ENCODE data around the gene NDE1. TPM values are rescaled to one million over a fixed set of nuclear protein-coding genes. Genes with fewer than 3 reads are reported as not detected.
A peak's percentile ranks its signal among the peaks of the same experiment; 100 is the strongest.

The NDE1 gene
- polyA plus RNA-seq, 1 donor = 25.9 TPM

DNA sequence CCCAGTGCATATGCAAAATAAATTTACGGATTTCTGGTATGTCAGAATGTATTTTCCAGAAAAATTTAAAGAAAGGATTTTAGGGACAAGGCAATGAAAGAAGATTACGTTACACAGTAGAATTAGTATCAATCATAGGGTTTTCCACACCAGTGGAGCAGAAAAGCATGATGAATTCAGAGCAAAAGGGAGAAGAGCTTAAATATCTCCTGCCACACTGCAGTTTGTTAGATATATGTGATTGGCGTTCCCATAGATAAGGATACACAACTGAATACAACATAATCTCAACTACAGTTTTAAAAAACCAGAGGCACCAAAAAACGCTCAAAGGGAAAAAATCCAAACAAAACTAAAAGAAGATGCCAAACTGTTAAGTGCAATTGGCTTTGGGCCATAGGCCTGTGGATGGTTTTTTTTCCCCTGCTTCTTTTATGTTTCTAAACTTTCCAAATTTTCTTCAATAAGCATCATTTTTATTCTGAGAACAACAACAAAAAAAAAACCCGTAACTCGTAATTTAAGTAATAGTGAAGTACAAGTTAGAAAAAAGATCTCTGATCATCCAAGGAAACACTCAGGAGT lies 29.3 kb upstream of the NDE1 start:
- H3K4me3 ChIP-seq (ENCODE audit: low read length) = no peak overlapping the region
- H3K27ac ChIP-seq (ENCODE audit: low read length) = no peak overlapping the region
- DNase-seq = no peak
- WGBS (ENCODE audit: insufficient coverage, low lambda C conversion rate) = 88% methylated on average over 3 of the region's 6 CpGs
- no peaks in the 10 kb centered on the region for H3K9me3 ChIP-seq (ENCODE audit: control insufficient read depth, low read depth, low read length)
- H3K4me1 ChIP-seq (ENCODE audit: control insufficient read depth, insufficient read depth, low read length) = no peaks in the 10 kb centered on the region
- no peaks in the 10 kb centered on the region for H3K27me3 ChIP-seq (ENCODE audit: control insufficient read depth, insufficient read depth, low read length)
- H3K36me3 ChIP-seq (ENCODE audit: control insufficient read depth, insufficient read depth, low read length) = peaks cover 86% of the 10 kb centered on the region

DNA sequence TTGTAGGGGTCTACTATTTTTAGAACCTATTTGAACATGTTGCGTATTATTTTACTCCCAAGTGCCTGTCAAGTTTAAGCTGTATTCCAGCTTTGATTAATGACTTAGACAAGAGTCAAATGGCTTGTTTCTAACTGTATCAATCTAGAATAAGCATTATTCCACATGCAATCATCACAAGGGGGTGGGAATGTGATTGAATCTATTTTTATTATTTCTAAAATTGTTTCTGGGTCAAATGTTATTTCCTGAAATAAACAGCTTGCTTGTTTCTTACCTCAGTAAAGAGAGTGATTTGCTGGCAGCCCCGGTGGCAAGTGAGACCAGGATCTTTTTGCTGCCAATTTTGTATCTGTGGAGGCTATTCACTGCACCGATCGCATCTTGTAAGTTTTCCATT lies 28.6 kb upstream of the NDE1 start:
- H3K9me3 ChIP-seq (ENCODE audit: control insufficient read depth, low read depth, low read length) = no peaks in the 10 kb centered on the region
- DNase-seq = no peak
- H3K27ac ChIP-seq (ENCODE audit: low read length) = no peak overlapping the region
- H3K4me1 ChIP-seq (ENCODE audit: control insufficient read depth, insufficient read depth, low read length) = no peaks in the 10 kb centered on the region
- H3K27me3 ChIP-seq (ENCODE audit: control insufficient read depth, insufficient read depth, low read length) = no peaks in the 10 kb centered on the region
- no peak overlapping the region for H3K4me3 ChIP-seq (ENCODE audit: low read length)
- peaks cover 84% of the 10 kb centered on the region for H3K36me3 ChIP-seq (ENCODE audit: control insufficient read depth, insufficient read depth, low read length)
- WGBS (ENCODE audit: insufficient coverage, low lambda C conversion rate) = 100% methylated on average over 1 of the region's 4 CpGs

GRCh38 chr16:15621889-15622288 lies 28.2 kb upstream of the NDE1 start:
- no peak for DNase-seq
- Histone ChIP-seq H3K4me1 (ENCODE audit: control insufficient read depth, insufficient read depth, low read length) (no peaks in the 10 kb centered on the region), H3K4me3 (ENCODE audit: low read length) (no peak overlapping the region), H3K9me3 (ENCODE audit: control insufficient read depth, low read depth, low read length) (no peaks in the 10 kb centered on the region), H3K27me3 (ENCODE audit: control insufficient read depth, insufficient read depth, low read length) (no peaks in the 10 kb centered on the region), H3K27ac (ENCODE audit: low read length) (no peak overlapping the region), H3K36me3 (ENCODE audit: control insufficient read depth, insufficient read depth, low read length) (peaks cover 81% of the 10 kb centered on the region)
- no CpG with 5 or more reads among the region's 8 CpGs for WGBS (ENCODE audit: insufficient coverage, low lambda C conversion rate)

GRCh38 chr16:15631730-15632409 lies 18.2 kb upstream of the NDE1 start:
- no peaks in the 10 kb centered on the region for H3K27me3 ChIP-seq (ENCODE audit: control insufficient read depth, insufficient read depth, low read length)
- H3K27ac ChIP-seq (ENCODE audit: low read length) = no peak overlapping the region
- no peaks in the 10 kb centered on the region for H3K9me3 ChIP-seq (ENCODE audit: control insufficient read depth, low read depth, low read length)
- 100% methylated on average over 1 of the region's 2 CpGs for WGBS (ENCODE audit: insufficient coverage, low lambda C conversion rate)
- H3K4me1 ChIP-seq (ENCODE audit: control insufficient read depth, insufficient read depth, low read length) = no peaks in the 10 kb centered on the region
- H3K4me3 ChIP-seq (ENCODE audit: low read length) = no peak overlapping the region
- DNase-seq = no peak
- H3K36me3 ChIP-seq (ENCODE audit: control insufficient read depth, insufficient read depth, low read length) = peaks cover 57% of the 10 kb centered on the region

- Histone ChIP-seq H3K36me3 (ENCODE audit: control insufficient read depth, insufficient read depth, low read length) (peaks cover 66% of the 10 kb centered on the region), H3K4me1 (ENCODE audit: control insufficient read depth, insufficient read depth, low read length) (no peaks in the 10 kb centered on the region), H3K27ac (ENCODE audit: low read length) (no peak overlapping the region), H3K4me3 (ENCODE audit: low read length) (no peak overlapping the region), H3K27me3 (ENCODE audit: control insufficient read depth, insufficient read depth, low read length) (no peaks in the 10 kb centered on the region), H3K9me3 (ENCODE audit: control insufficient read depth, low read depth, low read length) (no peaks in the 10 kb centered on the region)
- no CpG with 5 or more reads among the region's 9 CpGs for WGBS (ENCODE audit: insufficient coverage, low lambda C conversion rate)
- DNase-seq = no peak
Observed at GRCh38 chr16:15635926-15636325, 14.1 kb upstream of the NDE1 start.

- no peak for DNase-seq
- Histone ChIP-seq H3K27ac (ENCODE audit: low read length) (no peak overlapping the region), H3K36me3 (ENCODE audit: control insufficient read depth, insufficient read depth, low read length) (peaks cover 63% of the 10 kb centered on the region), H3K9me3 (ENCODE audit: control insufficient read depth, low read depth, low read length) (no peaks in the 10 kb centered on the region), H3K27me3 (ENCODE audit: control insufficient read depth, insufficient read depth, low read length) (no peaks in the 10 kb centered on the region), H3K4me3 (ENCODE audit: low read length) (no peak overlapping the region), H3K4me1 (ENCODE audit: control insufficient read depth, insufficient read depth, low read length) (peaks cover 2% of the 10 kb centered on the region)
Observed at GRCh38 chr16:15636392-15636873, 13.6 kb upstream of the NDE1 start.

DNA sequence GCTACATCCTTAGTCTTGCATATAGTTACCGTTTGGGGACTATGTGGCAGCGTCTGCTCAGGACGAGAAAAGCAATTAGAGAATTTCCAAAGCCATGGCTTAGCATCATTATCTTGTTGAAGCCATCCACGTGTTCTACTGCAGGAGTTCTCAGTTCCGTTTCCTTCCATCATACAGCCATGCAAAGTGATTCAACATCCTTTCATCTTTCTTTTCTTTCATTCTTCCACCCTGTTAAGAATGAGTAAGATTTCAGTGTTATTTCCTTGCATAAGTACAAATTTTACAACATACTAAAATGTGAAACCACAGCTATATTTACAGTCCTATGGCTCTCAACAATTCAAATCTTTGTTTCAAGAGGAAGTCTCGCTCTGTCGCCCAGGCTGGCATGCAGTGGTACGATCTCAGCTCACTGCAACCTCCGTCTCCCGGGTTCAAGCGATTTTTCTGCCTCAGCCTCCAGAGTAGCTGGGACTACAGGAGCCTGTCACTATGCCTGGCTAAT lies 10.9 kb upstream of the NDE1 start:
- Histone ChIP-seq H3K27ac (ENCODE audit: low read length) (no peak overlapping the region), H3K4me3 (ENCODE audit: low read length) (no peak overlapping the region), H3K36me3 (ENCODE audit: control insufficient read depth, insufficient read depth, low read length) (peaks cover 38% of the 10 kb centered on the region), H3K27me3 (ENCODE audit: control insufficient read depth, insufficient read depth, low read length) (no peaks in the 10 kb centered on the region), H3K4me1 (ENCODE audit: control insufficient read depth, insufficient read depth, low read length) (peaks cover 12% of the 10 kb centered on the region), H3K9me3 (ENCODE audit: control insufficient read depth, low read depth, low read length) (no peaks in the 10 kb centered on the region)
- no peak for DNase-seq
- WGBS (ENCODE audit: insufficient coverage, low lambda C conversion rate) = 94% methylated on average over 2 of the region's 11 CpGs

DNA sequence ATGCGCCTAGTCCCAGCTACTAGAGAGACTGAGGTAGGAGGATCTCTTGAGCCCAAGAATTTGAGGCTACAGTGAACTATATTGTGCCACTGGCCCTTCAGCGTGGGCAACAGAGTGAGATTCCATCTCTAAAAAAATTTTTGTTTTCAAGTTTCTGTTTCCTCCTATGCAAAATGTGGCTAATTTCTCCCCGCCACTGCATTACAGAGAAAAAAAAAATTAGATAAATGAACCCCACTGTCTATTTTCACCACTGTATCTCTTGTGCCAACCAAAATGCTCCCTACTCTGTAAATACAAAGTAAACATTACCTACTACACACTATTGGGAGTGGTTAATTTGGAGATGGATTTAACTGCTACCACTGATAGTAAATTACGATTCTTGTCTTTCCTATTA lies 9.1 kb upstream of the NDE1 start:
- H3K9me3 ChIP-seq (ENCODE audit: control insufficient read depth, low read depth, low read length) = no peaks in the 10 kb centered on the region
- H3K36me3 ChIP-seq (ENCODE audit: control insufficient read depth, insufficient read depth, low read length) = peaks cover 28% of the 10 kb centered on the region
- H3K27me3 ChIP-seq (ENCODE audit: control insufficient read depth, insufficient read depth, low read length) = no peaks in the 10 kb centered on the region
- no peak overlapping the region for H3K4me3 ChIP-seq (ENCODE audit: low read length)
- no CpG with 5 or more reads among the region's 4 CpGs for WGBS (ENCODE audit: insufficient coverage, low lambda C conversion rate)
- DNase-seq = no peak
- H3K27ac ChIP-seq (ENCODE audit: low read length) = no peak overlapping the region
- H3K4me1 ChIP-seq (ENCODE audit: control insufficient read depth, insufficient read depth, low read length) = peaks cover 14% of the 10 kb centered on the region

DNA sequence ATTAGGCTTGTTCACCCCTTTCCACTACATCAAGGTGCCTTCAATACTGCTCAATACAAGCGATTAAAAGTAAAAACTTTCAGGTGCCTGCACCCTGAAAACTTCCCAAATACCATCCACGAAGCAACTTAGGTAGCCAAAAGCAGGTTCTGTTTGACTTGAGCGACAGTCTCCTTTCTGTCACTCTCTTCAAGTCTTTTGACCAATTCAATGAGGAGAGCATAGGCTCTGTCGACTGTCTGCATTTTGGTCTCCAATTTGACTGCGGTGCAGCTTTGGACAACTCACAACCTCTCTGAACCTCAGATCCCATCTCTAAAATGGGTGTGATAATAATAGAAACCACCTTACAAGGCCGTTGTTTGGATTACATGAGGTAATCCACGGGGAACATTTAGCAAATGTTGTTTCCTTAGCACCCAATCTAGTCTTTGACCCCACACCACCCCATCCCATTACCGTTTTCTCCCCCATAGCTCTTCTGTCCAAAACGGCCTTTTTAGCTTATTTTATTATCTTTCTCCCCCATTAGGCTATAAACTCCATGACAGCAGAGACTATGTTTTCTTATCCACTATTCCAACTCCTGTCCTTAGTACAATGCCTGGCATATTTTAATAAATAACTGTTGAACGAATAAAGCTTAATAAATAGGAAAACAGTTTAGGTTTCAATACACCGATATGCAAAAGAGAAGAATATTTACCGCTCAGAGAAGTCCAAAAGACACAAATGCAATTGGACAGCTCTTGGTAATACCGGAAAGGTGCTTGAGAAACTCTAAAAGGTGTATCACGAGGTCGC lies 8.1 kb upstream of the NDE1 start:
- H3K4me1 ChIP-seq (ENCODE audit: control insufficient read depth, insufficient read depth, low read length) = peaks cover 14% of the 10 kb centered on the region
- H3K27me3 ChIP-seq (ENCODE audit: control insufficient read depth, insufficient read depth, low read length) = no peaks in the 10 kb centered on the region
- peak overlapping the region; percentile 96 for H3K4me3 ChIP-seq (ENCODE audit: low read length)
- no peaks in the 10 kb centered on the region for H3K9me3 ChIP-seq (ENCODE audit: control insufficient read depth, low read depth, low read length)
- WGBS (ENCODE audit: insufficient coverage, low lambda C conversion rate) = 7% methylated on average over 3 of the region's 15 CpGs
- peaks cover 19% of the 10 kb centered on the region for H3K36me3 ChIP-seq (ENCODE audit: control insufficient read depth, insufficient read depth, low read length)
- DNase-seq = no peak
- H3K27ac ChIP-seq (ENCODE audit: low read length) = peak overlapping the region; percentile 97

GRCh38 chr16:15642557-15643047 lies 7.4 kb upstream of the NDE1 start:
- Histone ChIP-seq H3K9me3 (ENCODE audit: control insufficient read depth, low read depth, low read length) (no peaks in the 10 kb centered on the region), H3K36me3 (ENCODE audit: control insufficient read depth, insufficient read depth, low read length) (peaks cover 12% of the 10 kb centered on the region), H3K4me1 (ENCODE audit: control insufficient read depth, insufficient read depth, low read length) (peaks cover 14% of the 10 kb centered on the region), H3K27ac (ENCODE audit: low read length) (peak overlapping the region; percentile 97), H3K4me3 (ENCODE audit: low read length) (peak overlapping the region; percentile 96), H3K27me3 (ENCODE audit: control insufficient read depth, insufficient read depth, low read length) (no peaks in the 10 kb centered on the region)
- peak; percentile 56 to 84 for DNase-seq
- WGBS (ENCODE audit: insufficient coverage, low lambda C conversion rate) = no CpG with 5 or more reads among the region's 23 CpGs

All from large intestine (tissue), 3 donors.